Measurements from ENCODE around the gene TIAL1.
"Not testable (repeated sequence)": the region's sequence is repeated elsewhere in the genome, so short reads cannot be mapped to it uniquely, and the experiment has no call there.

TIAL1 gene

DNA sequence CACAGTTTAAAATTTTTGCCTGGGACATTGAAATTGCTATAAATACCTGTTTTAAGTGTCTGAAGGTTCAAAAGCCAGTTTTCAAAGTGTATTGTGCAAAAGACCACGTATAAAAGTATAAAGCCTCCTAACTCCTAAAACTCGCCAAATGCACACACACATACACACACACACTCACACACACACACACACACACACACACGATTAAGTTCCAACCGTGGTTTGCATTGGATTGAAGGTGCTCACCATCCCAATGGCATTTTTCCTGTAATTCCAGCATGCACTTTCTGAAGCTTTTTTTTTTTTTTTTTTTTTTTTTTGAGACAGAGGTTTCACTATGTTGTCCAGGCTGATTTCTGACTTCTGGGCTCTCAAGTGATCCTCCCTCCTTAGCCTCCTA is 51.5 kb downstream of the TIAL1 start:
- no peak for DNase-seq

DNA sequence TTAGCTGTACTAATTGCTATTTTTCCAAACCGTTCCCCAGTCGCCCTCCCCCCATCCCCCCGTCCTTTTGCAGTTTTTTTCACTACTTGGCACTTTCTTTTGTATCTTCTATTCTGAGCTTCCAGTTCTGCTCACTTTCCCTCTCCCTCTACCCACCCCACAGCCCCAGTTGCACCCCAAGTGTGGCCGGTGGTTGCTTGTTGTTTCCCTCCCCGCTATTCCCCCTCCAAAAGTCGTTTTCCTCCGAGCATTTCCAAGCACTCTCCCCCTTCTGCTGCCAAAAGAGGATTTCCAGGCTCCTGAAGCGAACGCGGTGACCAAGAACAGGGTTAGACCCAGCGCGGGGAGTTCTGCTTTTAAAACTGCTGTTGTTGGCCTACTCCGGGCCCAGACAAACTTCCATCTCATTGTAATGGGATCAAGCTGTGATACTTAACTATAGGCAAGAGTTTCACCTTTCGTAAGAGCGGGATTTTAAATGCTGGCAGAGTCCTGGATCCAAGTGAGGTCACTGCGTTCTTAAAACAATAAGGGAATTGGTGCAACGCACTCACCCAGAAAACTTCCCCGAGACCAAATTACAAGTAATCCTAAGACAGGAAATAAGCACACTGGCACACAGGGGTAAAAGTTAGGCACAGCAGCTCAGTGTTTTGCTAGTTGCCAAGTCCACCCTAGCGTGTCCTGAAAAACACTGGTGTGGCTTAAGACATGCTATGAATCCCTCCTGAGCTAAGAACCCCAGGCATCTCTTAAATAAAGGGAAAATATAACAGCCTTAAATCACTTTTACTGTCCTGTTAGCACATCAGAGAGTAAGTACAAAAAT is 52.7 kb downstream of the TIAL1 start:
- no peak for DNase-seq

DNA sequence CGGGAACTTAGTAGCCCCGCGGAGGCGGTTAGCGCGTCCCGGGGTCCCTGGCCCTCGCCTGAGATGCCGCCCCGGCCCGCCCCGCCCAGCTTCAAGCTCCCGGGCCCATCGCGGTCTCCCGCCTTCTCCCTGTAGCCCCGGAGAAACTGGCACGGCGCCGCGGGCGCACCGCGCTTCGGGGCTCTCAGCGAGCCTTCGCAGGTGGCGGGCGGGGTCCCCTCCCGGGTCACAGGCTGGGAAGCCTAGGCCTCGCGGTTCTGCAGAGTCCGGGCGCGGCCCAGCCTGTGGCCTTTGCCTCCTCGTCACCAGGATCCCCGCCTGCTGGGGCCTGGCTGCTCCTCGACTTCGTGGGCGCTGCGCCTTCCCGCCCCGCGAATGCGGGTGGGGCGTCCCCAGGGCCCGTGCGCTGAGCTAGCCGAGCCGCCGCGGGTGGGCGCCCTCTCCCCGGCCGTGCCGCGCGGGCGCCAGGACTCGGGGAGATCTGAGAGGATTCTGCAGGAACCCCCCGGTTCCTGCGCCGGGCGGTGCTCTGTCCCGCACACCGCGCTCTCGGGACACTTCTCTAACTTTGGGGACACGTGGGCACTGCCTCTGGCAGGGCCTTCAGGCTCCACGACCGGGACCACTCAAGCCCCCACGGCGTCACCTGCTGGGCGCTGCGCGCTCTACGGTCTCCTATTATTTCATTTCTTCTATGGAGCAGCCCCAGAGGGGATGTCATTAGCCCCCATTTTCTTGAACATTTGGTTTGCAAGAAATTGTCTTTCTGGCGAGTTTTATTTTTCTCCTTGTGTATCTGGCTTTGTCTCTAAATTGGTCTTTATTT is 53.6 kb downstream of the TIAL1 start:
- DNase-seq: peak; percentile 68

DNA sequence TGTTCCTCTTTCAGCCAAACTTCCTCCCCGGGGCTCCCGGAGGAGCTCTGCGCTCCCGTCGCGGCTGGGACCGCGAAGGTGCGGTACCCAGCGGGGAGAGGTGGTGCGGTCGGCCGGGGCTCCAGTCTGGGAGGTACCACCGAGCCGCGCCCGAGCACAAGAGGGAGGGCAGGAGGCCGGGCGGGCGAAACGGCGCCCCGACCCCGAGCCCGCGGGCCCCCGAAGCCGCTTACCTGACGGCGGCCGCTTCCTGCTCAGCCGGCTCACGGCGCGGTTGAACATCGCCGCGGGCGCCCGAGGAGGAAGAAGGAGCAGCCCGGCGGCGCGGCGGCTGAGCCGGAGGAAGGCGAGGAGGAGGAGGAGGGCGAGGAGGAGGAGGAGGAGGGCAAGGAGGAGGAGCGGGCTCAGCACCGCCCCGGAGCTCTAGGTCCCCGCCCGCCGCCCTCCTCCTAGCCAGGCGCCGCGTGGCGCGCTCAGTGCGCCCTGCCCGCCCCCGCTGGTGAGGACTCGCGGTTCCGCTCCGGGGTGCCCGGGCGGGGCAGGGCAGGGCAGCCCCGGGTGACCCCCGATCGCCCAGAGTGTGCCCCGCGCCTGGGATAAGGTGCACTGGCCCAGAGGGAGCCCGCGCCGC is 54.3 kb downstream of the TIAL1 start, which contains the start of gene RGS10:
RGS10 (minus strand) TSS at position 363 of the 631 bp plus-strand sequence; CDS start at position 282, 81 bp downstream.
- peak; percentile 86 for DNase-seq

DNA sequence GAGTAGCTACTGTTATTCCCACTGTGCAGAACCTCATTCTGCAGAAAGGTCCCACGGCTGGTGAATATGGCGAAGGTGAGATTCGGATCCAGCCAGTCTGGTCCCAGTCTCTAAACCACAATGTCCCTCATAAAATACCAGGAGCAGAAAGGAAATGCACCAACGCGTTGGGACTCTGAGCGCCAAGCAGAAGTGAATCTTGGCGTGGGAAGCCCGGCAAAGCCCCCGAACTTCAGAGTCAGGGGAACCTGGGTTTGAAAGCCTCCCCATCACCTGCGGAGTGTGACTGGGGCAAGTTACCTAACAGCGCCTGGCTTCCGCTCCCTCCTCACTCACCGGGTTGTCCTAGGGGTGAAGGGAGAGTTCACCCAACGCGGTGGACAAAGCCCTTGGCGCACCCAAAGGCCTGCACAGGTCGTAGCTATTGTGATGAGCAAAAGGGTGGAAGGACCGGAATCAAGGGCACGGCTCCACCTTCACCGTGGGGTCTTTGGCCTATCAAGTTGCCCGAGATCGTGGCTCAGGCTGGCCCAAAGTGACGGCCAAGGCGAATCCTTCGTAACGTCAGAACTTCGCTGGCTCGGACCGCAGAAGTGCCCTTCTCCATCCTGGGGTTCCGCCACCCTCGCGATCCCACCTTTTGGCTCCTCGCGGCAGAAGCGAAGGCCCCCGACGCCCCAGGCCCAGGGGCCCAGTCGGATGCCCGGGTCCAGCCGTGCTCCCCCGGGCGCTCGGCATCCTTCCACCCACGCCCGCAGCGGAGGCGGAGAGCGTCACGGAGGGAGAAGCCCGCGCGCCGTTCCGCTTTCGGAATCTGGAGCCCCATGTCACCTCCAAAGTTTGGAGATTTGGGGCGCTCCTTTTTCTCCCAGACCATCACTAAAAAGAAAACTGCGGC is 55.1 kb downstream of the TIAL1 start:
- peak; percentile 46 for DNase-seq

DNA sequence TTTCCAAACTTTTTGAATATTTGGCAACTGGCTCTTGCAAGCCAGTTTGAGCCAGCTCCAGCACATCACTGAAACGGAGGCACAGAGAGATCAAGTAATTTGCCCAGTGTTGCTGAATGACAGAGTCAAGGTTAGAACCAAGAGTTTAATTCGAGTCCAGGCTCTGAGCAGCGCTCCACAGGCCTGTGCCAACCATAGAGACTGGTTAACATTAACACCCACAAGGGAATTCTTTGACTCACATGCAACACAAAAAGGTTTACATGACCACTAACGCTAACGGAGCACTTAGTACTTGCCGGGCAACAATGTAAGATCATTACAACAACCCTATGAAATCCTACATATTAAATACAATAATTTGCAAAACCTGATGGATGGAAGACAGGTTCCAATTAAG is 55.7 kb downstream of the TIAL1 start:
- DNase-seq: no peak

DNA sequence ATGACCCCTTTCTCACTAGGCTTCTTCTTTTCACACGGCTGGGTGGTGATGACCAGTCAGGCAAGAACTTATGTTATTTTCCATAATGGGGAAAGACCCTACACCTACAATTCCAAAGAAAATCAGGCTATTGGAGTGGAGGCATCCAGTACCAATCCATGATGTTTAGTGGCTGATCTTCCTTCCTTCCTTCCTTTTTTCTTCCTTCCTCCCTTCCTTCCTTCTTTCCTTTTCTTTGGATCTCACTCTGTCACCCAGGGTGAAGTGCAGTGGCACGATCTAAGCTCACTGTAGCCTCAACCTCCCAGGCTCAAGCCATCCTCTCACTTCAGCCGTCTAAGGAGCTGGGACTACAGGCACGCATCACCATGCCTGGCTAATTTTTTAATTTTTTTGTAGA is 56.7 kb downstream of the TIAL1 start:
- DNase-seq: no peak

DNA sequence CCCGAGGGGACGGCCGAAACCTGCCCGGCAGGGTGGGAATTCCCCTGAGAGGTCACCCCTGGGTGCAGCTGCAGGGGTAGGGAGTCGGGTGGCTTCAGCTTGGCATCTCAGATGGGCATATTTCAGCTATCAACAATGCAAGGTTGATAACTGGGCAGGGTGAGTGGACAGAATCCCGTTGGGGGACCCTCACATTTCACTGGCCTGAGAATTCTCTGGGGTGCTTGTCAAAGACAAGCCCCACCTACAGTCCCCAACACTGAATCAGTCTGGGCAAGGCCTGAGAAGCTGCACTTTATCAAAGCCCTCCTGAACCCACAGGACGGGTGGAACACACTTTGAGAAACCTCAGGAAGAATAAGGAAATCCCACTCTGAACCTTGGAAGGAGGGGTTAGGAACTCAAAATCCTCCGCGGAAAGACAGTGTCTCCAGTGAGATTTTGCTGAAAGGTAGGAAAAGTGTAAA is 57.4 kb downstream of the TIAL1 start:
- DNase-seq: peak; percentile 16

DNA sequence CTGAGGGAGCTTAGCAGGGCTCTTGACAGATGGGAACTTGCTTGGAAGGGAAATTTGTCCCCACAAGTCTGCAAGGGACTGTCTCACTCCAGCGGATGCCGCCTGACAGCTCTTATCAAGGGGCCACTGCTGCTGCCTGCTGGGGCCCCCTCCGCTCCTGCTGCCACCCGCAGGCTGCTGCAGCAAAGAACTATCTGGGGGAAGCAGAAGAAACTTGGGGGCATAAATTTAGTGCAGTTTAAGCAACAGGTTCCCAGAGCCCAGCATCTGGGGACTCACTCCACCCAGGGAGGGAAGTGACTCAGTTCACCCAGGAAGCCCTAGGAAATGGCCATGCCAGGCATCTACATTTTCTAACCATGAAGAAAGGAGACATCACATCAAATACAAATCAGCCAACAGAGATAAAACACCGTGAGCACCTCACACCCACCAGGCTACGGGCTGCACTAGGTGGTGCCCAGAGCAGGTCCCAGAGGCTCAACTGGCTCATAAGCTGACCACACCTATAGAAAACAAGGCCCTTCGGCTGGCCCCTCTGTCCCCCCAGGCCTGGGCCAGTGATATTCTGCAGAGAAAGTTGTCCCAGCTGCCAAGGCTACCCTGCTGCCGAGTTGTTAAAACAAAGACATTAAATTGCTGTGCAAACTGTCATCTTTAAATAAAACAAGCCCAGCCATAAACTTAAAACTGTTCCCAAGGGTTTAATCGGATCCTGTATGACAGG is 58.0 kb downstream of the TIAL1 start:
- peak; percentile 19 for DNase-seq

DNA sequence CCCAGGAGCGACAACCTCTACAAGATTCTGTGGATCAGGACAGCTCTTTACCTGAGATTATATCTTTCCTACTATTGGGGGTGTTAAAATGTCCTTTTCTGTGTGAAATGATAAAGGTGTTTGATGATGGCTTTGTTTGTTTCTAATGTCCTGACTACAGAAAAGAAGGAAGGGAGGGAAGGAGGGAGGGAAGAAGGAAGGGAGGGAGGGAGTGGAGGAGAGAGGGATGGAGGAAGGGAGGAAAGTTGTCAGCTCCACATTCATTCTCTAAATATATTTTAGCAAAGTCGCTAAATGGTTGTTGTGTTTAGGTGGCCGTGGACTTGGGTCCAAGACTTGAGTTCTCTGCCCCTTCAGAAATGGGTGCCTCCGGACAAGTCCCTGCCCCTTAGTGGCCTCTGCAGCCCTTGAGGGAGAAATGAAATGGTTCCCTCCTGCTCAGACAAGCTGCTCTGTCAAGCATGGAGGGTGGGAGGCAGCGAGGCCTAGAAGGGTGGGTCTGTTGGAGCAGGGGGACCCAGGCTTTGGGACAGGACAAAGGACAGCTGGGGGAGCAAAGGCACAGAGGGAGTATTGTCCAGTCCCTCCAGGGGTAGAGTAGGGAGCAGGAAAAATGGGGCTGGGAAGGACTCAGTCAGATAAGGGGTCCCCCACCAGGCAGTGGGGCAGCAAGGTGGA is 58.7 kb downstream of the TIAL1 start:
- DNase-seq: no peak

DNA sequence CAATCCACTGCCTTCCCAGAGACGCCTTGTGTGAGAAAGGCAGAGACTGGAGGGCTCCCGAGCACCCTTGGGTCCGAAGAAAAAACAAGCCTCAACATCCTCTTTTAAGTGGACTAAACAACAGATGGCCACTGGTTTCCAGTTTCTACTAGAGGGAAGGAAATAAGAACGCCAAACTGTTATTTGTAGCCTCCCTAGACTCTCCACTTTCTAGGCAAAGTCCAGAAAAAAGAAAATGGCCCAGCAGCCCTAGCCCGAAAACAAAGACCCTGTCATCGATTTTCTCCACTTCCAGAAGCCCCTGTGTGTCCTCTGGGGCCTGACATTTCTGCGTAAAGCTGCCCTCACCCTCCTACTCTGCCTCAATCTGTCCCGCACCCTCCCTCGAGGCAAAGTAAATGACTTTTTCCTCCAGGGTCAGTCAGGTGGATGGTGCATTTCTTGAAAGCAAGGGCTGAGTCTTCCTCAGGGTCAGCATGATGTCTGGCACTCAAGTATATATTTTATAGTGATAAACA is 60.2 kb downstream of the TIAL1 start:
- DNase-seq: no peak

DNA sequence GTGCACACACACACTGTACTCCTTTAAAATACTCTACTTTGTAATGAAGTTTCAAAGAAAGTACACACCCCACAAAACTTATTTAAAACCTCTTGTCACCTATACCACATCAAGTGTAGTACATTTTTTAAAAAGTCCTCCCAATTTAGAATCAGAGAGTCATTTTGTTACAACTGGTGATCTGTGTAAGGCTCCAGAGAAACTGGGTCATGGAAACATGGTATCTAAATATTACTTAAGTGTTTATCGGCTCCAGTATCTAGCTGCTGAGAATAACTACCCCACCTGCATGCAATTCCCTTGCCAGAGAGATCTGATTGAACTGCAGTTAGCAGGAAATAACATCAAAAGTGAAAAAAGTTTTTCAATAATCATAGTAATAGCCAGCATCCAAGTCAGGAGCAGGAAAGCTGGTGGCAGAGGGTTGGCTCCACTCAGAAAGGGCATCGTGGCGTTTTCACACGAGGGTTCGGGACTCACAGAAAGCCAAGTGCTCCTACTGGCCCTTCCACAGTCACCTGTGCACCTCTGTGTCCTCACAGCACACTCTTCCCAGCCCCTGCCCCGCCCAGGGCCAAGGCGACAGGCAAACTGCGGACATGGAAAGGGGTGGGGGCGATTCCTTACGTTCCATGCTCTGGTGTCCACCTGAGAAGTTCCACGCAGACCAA is 60.8 kb downstream of the TIAL1 start:
- no peak for DNase-seq

DNA sequence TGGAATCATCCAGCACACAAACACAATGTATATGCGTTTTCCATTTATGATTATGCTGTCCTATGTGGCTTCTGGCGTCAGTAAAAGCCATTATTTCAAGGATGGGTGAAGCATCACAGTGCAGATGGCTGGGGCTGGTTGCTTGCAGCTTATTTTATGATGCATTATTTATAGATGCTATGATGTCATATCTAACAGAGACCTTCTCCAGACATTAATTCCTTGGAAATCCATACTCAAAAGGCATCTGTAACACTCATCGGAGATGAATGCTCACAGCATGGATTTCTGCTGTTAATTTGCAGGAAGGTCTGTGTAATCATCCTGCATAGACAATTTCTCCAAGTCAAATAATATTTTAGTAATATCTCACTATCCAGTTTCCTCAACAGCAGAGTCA is 61.5 kb downstream of the TIAL1 start:
- DNase-seq: no peak

DNA sequence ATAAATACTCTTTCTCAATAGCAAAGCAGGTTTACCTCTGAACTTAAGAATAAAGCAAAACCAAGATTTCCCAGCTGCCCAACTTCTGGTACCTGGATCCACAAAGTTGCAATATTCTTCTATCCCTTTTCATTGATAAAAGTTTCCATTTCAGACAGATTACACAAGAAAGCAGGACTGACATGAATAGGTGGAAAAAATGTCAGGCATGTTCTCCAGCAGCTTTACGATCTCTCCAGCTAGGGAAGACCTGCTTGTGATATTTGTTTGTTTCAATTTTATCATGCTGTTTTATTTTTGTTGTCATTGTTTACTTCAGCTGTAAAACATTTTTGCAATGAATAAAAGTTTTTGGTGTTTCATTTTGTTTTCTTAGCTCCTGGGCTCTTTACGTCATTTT is 63.3 kb downstream of the TIAL1 start:
- no peak for DNase-seq

DNA sequence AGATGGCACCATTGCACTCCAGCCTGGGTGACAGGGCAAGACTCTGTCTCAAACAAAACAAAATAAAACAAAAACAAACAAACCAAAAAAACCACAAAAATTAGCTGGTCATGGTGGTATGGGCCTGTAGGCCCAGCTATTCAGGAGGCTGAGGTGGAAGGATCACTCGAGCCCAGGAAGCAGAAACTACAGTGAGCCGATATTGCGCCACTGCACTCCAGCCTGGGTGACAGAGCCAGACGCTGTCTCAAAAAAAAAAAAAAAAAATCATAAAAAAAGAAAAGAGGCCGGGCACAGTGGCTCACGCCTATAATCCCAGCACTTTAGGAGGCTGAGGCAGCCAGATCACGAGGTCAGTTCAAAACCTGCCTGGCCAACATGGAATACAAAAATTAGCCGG is 64.0 kb downstream of the TIAL1 start:
- not testable (repeated sequence) for DNase-seq

DNA sequence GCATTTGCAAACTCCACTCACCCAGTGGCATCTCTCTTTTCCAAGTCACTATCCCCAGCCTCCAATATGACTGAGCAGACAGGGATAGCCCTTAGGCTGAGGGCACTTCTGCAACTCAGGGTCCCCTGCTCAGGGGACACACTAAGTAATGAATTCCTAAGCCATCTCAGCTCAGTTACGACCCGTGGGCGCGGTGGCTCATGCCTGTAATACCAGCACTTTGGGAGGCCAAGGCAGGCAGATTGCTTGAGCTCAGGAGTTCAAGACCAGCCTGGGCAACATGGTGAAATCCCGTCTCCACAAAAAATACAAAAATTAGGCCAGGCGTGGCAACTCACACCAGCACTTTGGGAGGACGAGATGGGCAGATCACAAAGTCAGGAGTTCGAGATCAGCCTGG is 64.5 kb downstream of the TIAL1 start:
- DNase-seq: not testable (repeated sequence)

DNA sequence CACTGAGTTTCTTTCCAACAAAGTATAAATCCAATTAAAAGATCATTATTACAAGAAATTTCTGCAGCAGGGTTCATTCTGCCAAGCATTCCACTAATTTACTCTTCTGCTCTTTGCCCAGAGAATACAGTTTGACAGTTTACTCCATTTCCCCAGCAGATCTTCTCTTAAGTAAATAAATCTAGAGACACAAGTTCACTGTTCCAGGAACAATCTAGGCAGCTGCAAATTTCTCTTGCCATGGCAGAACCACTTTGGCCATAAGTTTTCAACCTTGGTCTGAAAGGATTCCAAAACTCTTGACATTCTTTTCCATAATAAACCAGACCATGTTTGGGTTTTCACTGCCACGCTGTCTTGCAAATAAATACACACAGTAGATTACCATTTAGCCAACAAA is 65.7 kb downstream of the TIAL1 start:
- no peak for DNase-seq

DNA sequence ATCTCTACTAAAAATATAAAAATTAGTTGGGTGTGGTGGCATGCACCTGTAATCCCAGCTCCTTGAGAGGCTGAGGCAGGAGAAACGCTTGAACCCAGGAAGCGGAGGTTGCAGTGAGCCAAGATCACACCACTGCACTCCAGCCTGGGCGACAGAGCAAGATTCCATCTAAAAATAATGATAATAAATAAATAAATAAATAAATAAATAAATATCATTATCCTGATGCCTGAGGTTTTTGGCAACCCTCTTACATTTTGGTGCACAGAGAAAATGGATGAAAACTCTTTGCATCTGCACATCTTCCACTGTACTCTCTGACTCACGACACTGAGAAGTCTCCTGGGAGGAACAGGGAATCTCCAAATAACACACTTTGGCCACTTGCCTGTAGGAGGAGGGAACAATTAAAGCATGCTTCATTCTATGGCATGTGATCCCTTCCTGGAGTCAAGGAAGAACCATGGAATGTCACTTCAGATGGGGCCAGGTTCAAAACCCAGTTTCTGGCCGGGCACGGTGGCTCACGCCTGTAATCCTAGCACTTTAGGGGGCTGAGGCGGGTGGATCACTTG is 68.0 kb downstream of the TIAL1 start:
- DNase-seq: not testable (repeated sequence)

Measured in CD4-positive, alpha-beta T cell treated with Interleukin-17A for 1 hour (primary cell).